Glutamatergic neuron (in vitro differentiated cells): ENCODE results near the gene SLC16A5. TPM values are rescaled to one million over a fixed set of nuclear protein-coding genes. Genes with fewer than 3 reads are reported as not detected.
A peak's percentile ranks its signal among the peaks of the same experiment; 100 is the strongest.

Experiments
- DNase-seq: peaks from one replicate; pipeline ENCODE4 v3.0.0; 2022
- H3K27ac Mint-ChIP-seq: one replicate; pipeline ENCODE4 v1.8.0; 2020; ENCODE audit warnings: mild to moderate bottlenecking, mixed read lengths, inconsistent platforms; ENCODE audit not compliant: unreplicated experiment
- H3K27me3 Mint-ChIP-seq: one replicate; pipeline ENCODE4 v1.8.0; 2020; ENCODE audit warnings: mild to moderate bottlenecking, moderate library complexity, mixed read lengths, inconsistent platforms; ENCODE audit not compliant: unreplicated experiment
- H3K36me3 Mint-ChIP-seq: one replicate; pipeline ENCODE4 v1.8.0; 2020; ENCODE audit warnings: mild to moderate bottlenecking, mixed read lengths, inconsistent platforms; ENCODE audit not compliant: unreplicated experiment
- H3K4me1 Mint-ChIP-seq: one replicate; pipeline ENCODE4 v1.8.0; 2020; ENCODE audit warnings: mild to moderate bottlenecking, low read depth, mixed read lengths, inconsistent platforms; ENCODE audit not compliant: unreplicated experiment
- H3K4me3 Mint-ChIP-seq: one replicate; pipeline ENCODE4 v1.8.0; 2020; ENCODE audit warnings: mild to moderate bottlenecking, mixed read lengths, inconsistent platforms; ENCODE audit not compliant: unreplicated experiment
- H3K9me3 Mint-ChIP-seq: one replicate; pipeline ENCODE4 v1.8.0; 2020; ENCODE audit warnings: mild to moderate bottlenecking, moderate library complexity, mixed read lengths, inconsistent platforms; ENCODE audit not compliant: unreplicated experiment
- total RNA-seq: library from RNA; stranded (reverse); fragmentation: NEBNext Ultra II Directional; extraction: Animal tissue kit (Norgen Biotek cat#: 25700); gene quantifications from one replicate; pipeline ENCODE4 v1.2.1, GENCODE V29; 2021; ENCODE audit not compliant: unreplicated experiment
- TF ChIP-seq, protein P1 (sequence below): fragments of 200-600 bp; sonication (generic); IDR thresholded peaks from one replicate; pipeline ENCODE4 v1.5.0; 2021; ENCODE audit not compliant: partially characterized antibody, unreplicated experiment

SLC16A5 gene
- total RNA-seq, 1 donor from 2014 or later, result 1.1 TPM

DNA sequence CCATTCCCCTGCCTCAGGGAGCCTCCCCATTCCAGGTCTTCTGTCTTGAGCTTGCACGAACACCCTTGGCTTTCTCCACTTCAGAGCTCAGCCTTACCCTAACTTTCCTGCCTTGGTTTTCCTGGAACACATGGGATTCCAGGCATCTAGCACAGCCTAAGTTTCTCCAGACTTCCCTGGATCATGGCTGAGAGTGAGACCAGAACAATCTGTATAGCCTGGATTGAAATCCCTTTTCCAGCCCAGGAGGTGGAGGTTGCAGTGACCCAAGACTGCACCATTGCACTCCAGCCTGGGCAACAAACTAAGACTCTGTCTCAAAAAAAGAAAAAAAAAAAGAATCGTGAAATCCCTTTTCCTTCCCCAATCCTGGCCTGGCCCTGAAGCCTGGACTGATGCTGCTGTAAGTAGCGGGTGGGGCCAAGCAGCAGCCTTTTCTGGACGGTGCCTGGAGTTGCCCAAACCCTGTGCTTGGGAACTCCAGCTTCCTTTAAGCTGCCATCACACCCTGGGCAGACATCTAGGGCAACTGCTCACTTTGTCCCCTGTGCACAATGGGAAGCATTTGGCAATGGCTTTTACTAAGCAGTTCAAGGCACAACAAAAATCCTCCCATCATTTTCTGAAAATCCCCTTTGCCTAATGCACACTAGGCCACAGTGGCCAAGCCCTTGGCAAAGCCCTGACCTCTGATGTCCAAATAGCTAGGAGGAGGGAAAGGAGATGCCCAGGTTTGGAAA is 12.0 kb upstream of the SLC16A5 start:
- H3K4me3 Mint-ChIP-seq, result no peak overlapping the region
- peaks cover 10% of the 10 kb centered on the region for H3K27me3 Mint-ChIP-seq
- no peak for DNase-seq
- no peaks in the 10 kb centered on the region for H3K9me3 Mint-ChIP-seq
- no peak overlapping the region for H3K27ac Mint-ChIP-seq
- TF ChIP-seq, protein P1, sequence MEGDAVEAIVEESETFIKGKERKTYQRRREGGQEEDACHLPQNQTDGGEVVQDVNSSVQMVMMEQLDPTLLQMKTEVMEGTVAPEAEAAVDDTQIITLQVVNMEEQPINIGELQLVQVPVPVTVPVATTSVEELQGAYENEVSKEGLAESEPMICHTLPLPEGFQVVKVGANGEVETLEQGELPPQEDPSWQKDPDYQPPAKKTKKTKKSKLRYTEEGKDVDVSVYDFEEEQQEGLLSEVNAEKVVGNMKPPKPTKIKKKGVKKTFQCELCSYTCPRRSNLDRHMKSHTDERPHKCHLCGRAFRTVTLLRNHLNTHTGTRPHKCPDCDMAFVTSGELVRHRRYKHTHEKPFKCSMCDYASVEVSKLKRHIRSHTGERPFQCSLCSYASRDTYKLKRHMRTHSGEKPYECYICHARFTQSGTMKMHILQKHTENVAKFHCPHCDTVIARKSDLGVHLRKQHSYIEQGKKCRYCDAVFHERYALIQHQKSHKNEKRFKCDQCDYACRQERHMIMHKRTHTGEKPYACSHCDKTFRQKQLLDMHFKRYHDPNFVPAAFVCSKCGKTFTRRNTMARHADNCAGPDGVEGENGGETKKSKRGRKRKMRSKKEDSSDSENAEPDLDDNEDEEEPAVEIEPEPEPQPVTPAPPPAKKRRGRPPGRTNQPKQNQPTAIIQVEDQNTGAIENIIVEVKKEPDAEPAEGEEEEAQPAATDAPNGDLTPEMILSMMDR, result no peak
- H3K4me1 Mint-ChIP-seq, result peaks cover 5% of the 10 kb centered on the region
- no peaks in the 10 kb centered on the region for H3K36me3 Mint-ChIP-seq

DNA sequence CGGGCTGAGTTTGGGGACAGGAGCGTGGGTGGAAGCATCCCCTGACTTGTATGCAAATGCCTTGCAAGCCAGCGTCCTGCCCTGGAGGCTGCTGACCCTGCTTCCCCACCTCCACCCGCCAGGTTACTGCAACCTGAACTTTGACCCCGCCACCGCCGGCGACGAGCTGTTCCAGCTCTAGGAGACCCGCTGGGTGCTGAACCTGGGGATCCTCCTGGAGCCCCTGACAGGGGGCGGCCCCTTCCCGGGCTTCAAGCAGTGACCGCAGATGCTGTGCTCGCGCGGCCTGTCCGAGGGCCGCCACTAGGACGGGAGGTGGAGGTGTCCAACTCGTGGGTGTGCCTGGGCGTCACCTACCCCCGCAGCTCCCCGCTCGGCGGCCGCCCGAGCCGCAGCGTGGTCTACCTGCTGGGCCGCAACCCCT is 10.7 kb upstream of the SLC16A5 start:
- H3K9me3 Mint-ChIP-seq, result no peaks in the 10 kb centered on the region
- H3K27ac Mint-ChIP-seq, result no peak overlapping the region
- no peak for DNase-seq
- peaks cover 12% of the 10 kb centered on the region for H3K27me3 Mint-ChIP-seq
- no peaks in the 10 kb centered on the region for H3K36me3 Mint-ChIP-seq
- peaks cover 5% of the 10 kb centered on the region for H3K4me1 Mint-ChIP-seq
- H3K4me3 Mint-ChIP-seq, result no peak overlapping the region
- TF ChIP-seq, protein P1, result no peak

DNA sequence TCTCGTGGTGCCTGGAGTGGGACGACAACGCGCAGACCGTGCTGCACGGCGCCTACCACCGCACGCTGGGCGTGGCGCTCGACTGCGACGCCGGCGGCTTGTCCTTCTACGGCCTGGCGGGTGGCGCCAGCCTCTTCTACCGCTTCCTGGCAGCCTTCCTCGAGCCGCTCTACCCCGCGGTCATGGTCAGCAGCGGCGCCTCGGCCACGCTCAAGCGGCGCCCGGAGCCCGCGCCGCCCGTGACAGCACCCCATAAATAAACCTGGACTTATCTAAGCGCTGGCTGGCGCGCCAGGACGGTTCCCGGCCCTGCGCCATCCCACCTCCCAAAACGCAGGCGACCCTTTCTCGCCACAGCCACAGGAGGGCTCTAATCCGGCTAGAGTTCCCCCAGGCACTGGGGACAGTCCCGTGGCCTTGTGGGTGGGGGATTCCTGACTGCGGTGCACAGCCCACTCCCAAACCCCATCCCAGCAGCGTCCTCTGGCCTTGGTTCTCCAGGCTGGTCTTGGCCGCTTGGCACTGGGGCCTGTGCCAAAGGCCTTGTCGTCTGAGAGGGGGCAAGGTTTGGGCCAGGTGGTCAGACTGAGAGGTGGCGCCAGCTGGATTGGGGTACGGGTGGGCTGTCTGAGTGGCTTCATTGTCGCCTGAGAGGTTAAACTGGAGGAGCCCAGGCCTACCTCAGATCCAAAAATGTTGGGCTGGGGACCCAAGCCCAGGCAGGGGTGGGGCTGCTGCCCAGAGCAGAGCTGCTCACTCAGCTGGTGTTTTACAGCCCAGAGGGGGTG is 10.1 kb upstream of the SLC16A5 start:
- TF ChIP-seq, protein P1, result no peak
- peaks cover 5% of the 10 kb centered on the region for H3K4me1 Mint-ChIP-seq
- DNase-seq, result peak; percentile 47
- peaks cover 12% of the 10 kb centered on the region for H3K27me3 Mint-ChIP-seq
- H3K4me3 Mint-ChIP-seq, result no peak overlapping the region
- no peak overlapping the region for H3K27ac Mint-ChIP-seq
- H3K36me3 Mint-ChIP-seq, result no peaks in the 10 kb centered on the region
- H3K9me3 Mint-ChIP-seq, result no peaks in the 10 kb centered on the region

DNA sequence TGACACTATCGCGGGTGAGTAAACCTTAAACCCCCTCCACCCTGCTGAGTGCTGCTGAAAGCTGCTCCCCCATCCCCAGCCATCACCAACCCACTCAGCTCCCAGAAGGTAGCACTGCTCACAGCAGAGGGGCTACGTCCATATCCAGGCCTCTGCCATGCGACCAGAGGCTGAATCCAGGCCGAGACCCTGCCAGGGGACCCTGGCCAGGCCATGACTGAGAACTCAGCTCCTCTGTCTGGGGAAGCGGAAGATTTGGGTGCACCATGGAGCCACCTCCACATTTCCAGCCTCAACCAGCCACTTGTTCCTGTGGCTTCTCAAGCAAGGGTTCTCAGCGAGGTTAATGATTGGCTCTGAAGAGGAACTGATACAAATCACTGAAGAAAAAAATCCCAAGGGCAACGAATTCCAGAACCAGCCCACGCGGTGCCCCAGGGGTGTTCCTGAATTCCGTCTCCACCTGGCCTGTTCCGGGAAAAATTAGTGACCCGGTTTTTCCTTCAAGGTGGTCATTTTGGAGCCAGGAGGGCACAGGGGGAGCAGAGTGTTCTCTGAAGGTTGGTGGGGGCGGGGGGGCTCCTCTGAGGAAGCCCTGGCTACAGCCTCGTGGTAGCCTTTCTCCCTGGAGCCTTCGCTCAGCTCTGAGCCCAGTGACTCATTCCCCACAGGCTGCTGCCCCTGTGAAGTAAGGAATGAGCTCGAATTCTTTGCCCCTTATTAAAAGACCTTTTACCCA is 9.3 kb upstream of the SLC16A5 start:
- H3K36me3 Mint-ChIP-seq, result no peaks in the 10 kb centered on the region
- H3K4me3 Mint-ChIP-seq, result peak overlapping the region; percentile 30
- DNase-seq, result no peak
- no peaks in the 10 kb centered on the region for H3K9me3 Mint-ChIP-seq
- no peak overlapping the region for H3K27ac Mint-ChIP-seq
- TF ChIP-seq, protein P1, result no peak
- peaks cover 10% of the 10 kb centered on the region for H3K27me3 Mint-ChIP-seq
- H3K4me1 Mint-ChIP-seq, result peaks cover 5% of the 10 kb centered on the region
